ENCODE measurements around the gene MCFD2. TPM values are rescaled to one million over a fixed set of nuclear protein-coding genes. Genes with fewer than 3 reads are reported as not detected.

MCFD2 gene
- total and polyA plus RNA-seq, 8 donors = 78.0 to 121 (median 86.5) TPM

- H3K27ac ChIP-seq = no peak overlapping the region
- H3K9me3 ChIP-seq = no peaks in the 10 kb centered on the region
- no peak for DNase-seq
- peaks cover 9 to 45% of the 10 kb centered on the region in 2 donors for H3K4me1 ChIP-seq
- H3K27me3 ChIP-seq = no peaks in the 10 kb centered on the region
- peaks cover 0 to 28% of the 10 kb centered on the region in 2 donors for H3K36me3 ChIP-seq
- no peak overlapping the region for H3K4me3 ChIP-seq
- intact Hi-C loops (cut with DNase I) = no loop called here
- no peak for ATAC-seq
- TF ChIP-seq CTCF (IDR thresholded peaks at IDR 0.05) = no peak
Observed at GRCh38 chr2:46963210-46963609, 47.6 kb upstream of the MCFD2 start.

- intact Hi-C loops (cut with DNase I) = no loop called here
- no peak overlapping the region for H3K27ac ChIP-seq
Observed at GRCh38 chr2:46962751-46963150, 47.1 kb upstream of the MCFD2 start.

GRCh38 chr2:46960618-46961017 lies 45.0 kb upstream of the MCFD2 start:
- TF ChIP-seq CTCF (IDR thresholded peaks at IDR 0.05) = no peak
- DNase-seq (no peak), ATAC-seq (no peak)
- H3K4me3 ChIP-seq = no peak overlapping the region
- peaks cover 0 to 20% of the 10 kb centered on the region in 2 donors for H3K4me1 ChIP-seq
- intact Hi-C loops (cut with DNase I) = no loop called here
- H3K27me3 ChIP-seq = no peaks in the 10 kb centered on the region
- H3K9me3 ChIP-seq = no peaks in the 10 kb centered on the region
- no peak overlapping the region for H3K27ac ChIP-seq
- peaks cover 0 to 53% of the 10 kb centered on the region in 2 donors for H3K36me3 ChIP-seq

More at GRCh38 chr2:46962751-46963150, 47.1 kb upstream of the MCFD2 start:
- Histone ChIP-seq H3K27me3 (no peaks in the 10 kb centered on the region), H3K4me1 (peaks cover 4 to 41% of the 10 kb centered on the region in 2 donors), H3K9me3 (no peaks in the 10 kb centered on the region), H3K4me3 (no peak overlapping the region), H3K36me3 (peaks cover 0 to 33% of the 10 kb centered on the region in 2 donors)
- ATAC-seq (no peak), DNase-seq (no peak)
- no peak for TF ChIP-seq CTCF (IDR thresholded peaks at IDR 0.05)

GRCh38 chr2:46958431-46959017 lies 42.9 kb upstream of the MCFD2 start:
- Histone ChIP-seq H3K27ac (no peak overlapping the region), H3K36me3 (peaks cover 0 to 68% of the 10 kb centered on the region in 2 donors), H3K9me3 (no peaks in the 10 kb centered on the region), H3K27me3 (no peaks in the 10 kb centered on the region), H3K4me3 (no peak overlapping the region), H3K4me1 (peaks cover 3 to 7% of the 10 kb centered on the region in 2 donors)
- intact Hi-C loops (cut with DNase I) = no loop called here
- TF ChIP-seq CTCF (IDR thresholded peaks at IDR 0.05) = no peak
- ATAC-seq = no peak
- DNase-seq = no peak

GRCh38 chr2:46956981-46957531 lies 41.5 kb upstream of the MCFD2 start:
- Histone ChIP-seq H3K27me3 (no peaks in the 10 kb centered on the region), H3K9me3 (no peaks in the 10 kb centered on the region), H3K27ac (no peak overlapping the region), H3K36me3 (peaks cover 0 to 83% of the 10 kb centered on the region in 2 donors), H3K4me1 (peaks cover 3 to 7% of the 10 kb centered on the region in 2 donors), H3K4me3 (no peak overlapping the region)
- DNase-seq (no peak), ATAC-seq (no peak)
- TF ChIP-seq CTCF (IDR thresholded peaks at IDR 0.05) = no peak
- intact Hi-C loops (cut with DNase I) = no loop called here
